Measurements from ENCODE around the gene ITGAX.

Gene ITGAX

GRCh38 chr16:31395647-31396046 lies 40.7 kb downstream of the ITGAX start:
- no peak overlapping the region for H3K4me3 ChIP-seq (ENCODE audit: insufficient read depth, low read depth, low read length, poor library complexity, severe bottlenecking)
- H3K27me3 ChIP-seq (replicated peaks; ENCODE audit: control insufficient read depth, insufficient read depth, low read length, poor library complexity, severe bottlenecking), result no peaks in the 10 kb centered on the region
- H3K9me3 ChIP-seq (ENCODE audit: control insufficient read depth, low read length), result no peaks in the 10 kb centered on the region
- no peak for DNase-seq
- no peaks in the 10 kb centered on the region for H3K36me3 ChIP-seq (ENCODE audit: control insufficient read depth, insufficient read depth, low read length)
- H3K4me1 ChIP-seq (ENCODE audit: control insufficient read depth, insufficient read depth, low read length, poor library complexity, severe bottlenecking), result no peaks in the 10 kb centered on the region
- no peak overlapping the region for H3K27ac ChIP-seq (ENCODE audit: insufficient read depth, low read length, poor library complexity, severe bottlenecking)

- Histone ChIP-seq H3K4me3 (ENCODE audit: insufficient read depth, low read depth, low read length, poor library complexity, severe bottlenecking) (no peak overlapping the region), H3K27me3 (replicated peaks; ENCODE audit: control insufficient read depth, insufficient read depth, low read length, poor library complexity, severe bottlenecking) (no peaks in the 10 kb centered on the region), H3K36me3 (ENCODE audit: control insufficient read depth, insufficient read depth, low read length) (no peaks in the 10 kb centered on the region), H3K9me3 (ENCODE audit: control insufficient read depth, low read length) (no peaks in the 10 kb centered on the region), H3K4me1 (ENCODE audit: control insufficient read depth, insufficient read depth, low read length, poor library complexity, severe bottlenecking) (no peaks in the 10 kb centered on the region), H3K27ac (ENCODE audit: insufficient read depth, low read length, poor library complexity, severe bottlenecking) (no peak overlapping the region)
- no peak for DNase-seq
Observed at GRCh38 chr16:31397096-31397660, 42.2 kb downstream of the ITGAX start.

- no peaks in the 10 kb centered on the region for H3K4me1 ChIP-seq (ENCODE audit: control insufficient read depth, insufficient read depth, low read length, poor library complexity, severe bottlenecking)
Observed at GRCh38 chr16:31397701-31398100, 42.7 kb downstream of the ITGAX start.

DNA sequence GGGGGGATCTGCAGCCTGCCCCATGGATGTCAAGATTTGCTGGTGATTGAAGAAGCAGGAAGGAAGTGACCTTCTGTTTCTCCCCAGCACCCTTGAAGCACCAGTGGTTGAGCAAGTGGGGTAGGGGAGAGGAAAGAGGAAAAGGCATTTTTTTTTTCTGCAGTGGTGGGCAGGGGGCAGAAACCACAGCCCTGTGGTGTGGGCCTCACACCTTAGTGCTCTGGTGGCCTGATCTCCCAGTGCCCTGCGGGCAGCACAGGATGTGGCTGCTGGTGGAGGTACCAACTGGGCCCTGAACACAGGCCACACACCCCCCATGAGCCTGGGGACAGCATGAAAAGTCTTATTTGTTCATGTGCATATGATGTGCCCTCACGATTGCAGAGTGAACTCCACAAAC lies 45.2 kb downstream of the ITGAX start:
- no peak for DNase-seq
- no peaks in the 10 kb centered on the region for H3K9me3 ChIP-seq (ENCODE audit: control insufficient read depth, low read length)
- H3K36me3 ChIP-seq (ENCODE audit: control insufficient read depth, insufficient read depth, low read length), result no peaks in the 10 kb centered on the region
- no peak overlapping the region for H3K27ac ChIP-seq (ENCODE audit: insufficient read depth, low read length, poor library complexity, severe bottlenecking)
- no peaks in the 10 kb centered on the region for H3K4me1 ChIP-seq (ENCODE audit: control insufficient read depth, insufficient read depth, low read length, poor library complexity, severe bottlenecking)
- H3K4me3 ChIP-seq (ENCODE audit: insufficient read depth, low read depth, low read length, poor library complexity, severe bottlenecking), result no peak overlapping the region
- H3K27me3 ChIP-seq (replicated peaks; ENCODE audit: control insufficient read depth, insufficient read depth, low read length, poor library complexity, severe bottlenecking), result no peaks in the 10 kb centered on the region

More at GRCh38 chr16:31397701-31398100, 42.7 kb downstream of the ITGAX start:
- H3K9me3 ChIP-seq (ENCODE audit: control insufficient read depth, low read length), result no peaks in the 10 kb centered on the region
- no peak overlapping the region for H3K4me3 ChIP-seq (ENCODE audit: insufficient read depth, low read depth, low read length, poor library complexity, severe bottlenecking)
- no peak overlapping the region for H3K27ac ChIP-seq (ENCODE audit: insufficient read depth, low read length, poor library complexity, severe bottlenecking)
- DNase-seq, result no peak
- no peaks in the 10 kb centered on the region for H3K36me3 ChIP-seq (ENCODE audit: control insufficient read depth, insufficient read depth, low read length)
- H3K27me3 ChIP-seq (replicated peaks; ENCODE audit: control insufficient read depth, insufficient read depth, low read length, poor library complexity, severe bottlenecking), result no peaks in the 10 kb centered on the region

DNA sequence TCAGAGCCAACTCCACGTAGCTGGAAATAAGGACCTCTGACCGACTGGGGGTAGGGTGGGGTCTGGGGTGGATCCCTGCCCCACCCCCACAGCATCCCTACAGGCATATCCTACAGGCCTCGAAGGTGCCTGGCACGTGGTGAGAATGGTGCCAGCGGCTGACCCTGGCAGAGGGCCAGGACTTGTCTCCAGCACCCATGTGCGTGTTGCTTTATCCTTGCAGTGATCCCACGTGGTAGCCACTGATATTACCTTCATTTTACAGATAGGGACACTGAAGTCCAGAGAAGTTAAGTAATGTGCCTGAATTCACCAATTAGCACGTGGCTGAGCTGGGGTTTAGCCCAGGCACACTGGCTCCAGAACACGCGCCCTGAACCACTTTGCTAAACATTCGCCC lies 46.5 kb downstream of the ITGAX start:
- DNase-seq, result no peak
- Histone ChIP-seq H3K4me1 (ENCODE audit: control insufficient read depth, insufficient read depth, low read length, poor library complexity, severe bottlenecking) (no peaks in the 10 kb centered on the region), H3K36me3 (ENCODE audit: control insufficient read depth, insufficient read depth, low read length) (no peaks in the 10 kb centered on the region), H3K9me3 (ENCODE audit: control insufficient read depth, low read length) (no peaks in the 10 kb centered on the region), H3K27ac (ENCODE audit: insufficient read depth, low read length, poor library complexity, severe bottlenecking) (no peak overlapping the region), H3K4me3 (ENCODE audit: insufficient read depth, low read depth, low read length, poor library complexity, severe bottlenecking) (no peak overlapping the region), H3K27me3 (replicated peaks; ENCODE audit: control insufficient read depth, insufficient read depth, low read length, poor library complexity, severe bottlenecking) (no peaks in the 10 kb centered on the region)

DNA sequence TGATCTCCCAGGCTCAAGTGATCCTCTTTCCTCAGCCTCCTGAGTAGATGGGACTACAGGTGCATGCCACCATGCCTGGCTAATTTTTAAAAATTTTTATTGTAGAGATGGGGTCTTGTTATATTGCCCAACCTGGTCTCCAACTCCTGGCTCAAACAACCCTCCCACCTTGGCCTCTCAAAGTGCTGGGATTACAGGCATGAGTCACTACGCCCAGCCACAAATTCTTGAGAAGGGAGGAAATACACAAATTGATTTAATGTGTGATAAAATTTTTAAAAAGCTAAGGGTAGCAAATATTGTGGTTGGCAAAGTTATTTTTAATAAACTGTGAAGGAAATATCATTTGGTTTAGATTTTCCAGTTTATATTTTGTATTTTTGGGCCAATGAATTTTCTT lies 47.7 kb downstream of the ITGAX start:
- no peaks in the 10 kb centered on the region for H3K9me3 ChIP-seq (ENCODE audit: control insufficient read depth, low read length)
- no peaks in the 10 kb centered on the region for H3K4me1 ChIP-seq (ENCODE audit: control insufficient read depth, insufficient read depth, low read length, poor library complexity, severe bottlenecking)
- H3K36me3 ChIP-seq (ENCODE audit: control insufficient read depth, insufficient read depth, low read length), result no peaks in the 10 kb centered on the region
- H3K27me3 ChIP-seq (replicated peaks; ENCODE audit: control insufficient read depth, insufficient read depth, low read length, poor library complexity, severe bottlenecking), result no peaks in the 10 kb centered on the region
- no peak for DNase-seq
- no peak overlapping the region for H3K4me3 ChIP-seq (ENCODE audit: insufficient read depth, low read depth, low read length, poor library complexity, severe bottlenecking)
- no peak overlapping the region for H3K27ac ChIP-seq (ENCODE audit: insufficient read depth, low read length, poor library complexity, severe bottlenecking)

DNA sequence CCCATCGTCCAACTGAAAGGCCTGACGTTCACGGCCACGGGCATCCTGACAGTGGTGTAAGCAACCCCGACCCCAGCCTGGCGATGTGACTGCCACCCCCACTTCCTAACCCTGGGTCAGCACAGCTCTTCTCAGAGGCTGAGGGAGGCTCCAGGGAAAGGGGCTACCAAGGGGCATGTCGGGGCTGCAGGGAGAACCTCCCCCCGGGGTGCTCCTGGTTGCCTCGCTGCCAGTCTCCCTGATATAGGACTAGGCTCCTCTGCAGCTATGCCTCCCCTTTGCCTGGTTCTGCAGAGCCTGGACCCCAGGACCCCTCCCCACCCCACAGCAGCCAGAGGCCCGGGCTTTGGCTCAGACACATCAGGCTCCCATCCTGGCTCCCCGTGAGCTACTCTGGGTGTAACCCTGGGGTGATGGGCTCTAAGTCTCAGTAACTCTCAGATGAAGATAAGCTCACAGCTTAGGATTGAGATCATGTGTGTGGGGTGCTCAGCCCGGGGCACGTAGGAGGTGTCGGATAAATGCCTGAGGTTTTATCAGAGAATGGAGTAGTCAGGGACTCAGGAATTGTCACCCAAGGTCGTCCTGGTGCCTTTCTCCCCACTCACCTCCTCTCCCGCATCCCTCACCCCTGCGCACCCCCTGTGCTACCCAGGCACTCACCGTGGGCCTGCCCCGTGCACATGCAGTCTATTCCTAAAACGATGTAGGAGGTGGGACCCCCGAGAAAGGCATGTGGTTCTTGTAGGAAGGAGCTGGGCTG lies 48.8 kb downstream of the ITGAX start:
- Histone ChIP-seq H3K27ac (ENCODE audit: insufficient read depth, low read length, poor library complexity, severe bottlenecking) (no peak overlapping the region), H3K4me1 (ENCODE audit: control insufficient read depth, insufficient read depth, low read length, poor library complexity, severe bottlenecking) (no peaks in the 10 kb centered on the region), H3K27me3 (replicated peaks; ENCODE audit: control insufficient read depth, insufficient read depth, low read length, poor library complexity, severe bottlenecking) (no peaks in the 10 kb centered on the region), H3K4me3 (ENCODE audit: insufficient read depth, low read depth, low read length, poor library complexity, severe bottlenecking) (no peak overlapping the region), H3K36me3 (ENCODE audit: control insufficient read depth, insufficient read depth, low read length) (no peaks in the 10 kb centered on the region), H3K9me3 (ENCODE audit: control insufficient read depth, low read length) (no peaks in the 10 kb centered on the region)
- no peak for DNase-seq

DNA sequence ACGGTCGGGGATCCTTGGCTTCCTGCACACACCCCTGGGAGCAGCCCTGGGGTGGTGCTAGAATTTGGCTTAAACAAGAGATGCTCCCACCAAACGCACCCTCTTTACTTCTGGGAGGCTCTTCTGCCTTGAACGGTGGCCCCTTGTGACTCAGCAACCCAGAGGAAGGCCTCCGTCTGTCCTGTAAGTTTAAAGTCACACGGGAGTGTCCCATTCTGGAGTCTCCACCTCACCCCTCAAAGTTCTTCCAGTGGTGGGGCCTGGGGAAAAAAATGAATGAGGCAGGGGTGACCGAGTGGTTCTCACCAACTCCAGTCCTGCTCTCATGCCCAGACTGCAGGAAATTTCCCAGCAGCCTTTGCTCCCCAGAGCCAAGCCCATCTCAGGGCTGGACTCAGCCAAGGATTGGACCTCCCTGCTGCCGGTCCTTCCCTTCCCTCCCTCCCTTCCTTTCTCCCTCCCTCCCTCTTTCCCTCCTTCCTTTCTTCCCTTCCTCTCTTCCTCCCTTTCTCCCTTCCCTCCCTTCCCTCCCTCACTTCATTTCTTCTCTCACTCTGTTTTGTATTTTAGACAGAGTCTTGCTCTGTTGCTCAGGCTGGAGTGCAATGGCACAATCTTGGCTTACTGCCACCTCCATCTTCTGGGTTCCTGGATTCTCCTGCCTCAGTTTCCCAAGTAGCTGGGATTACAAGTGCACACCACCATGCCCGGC lies 49.5 kb downstream of the ITGAX start:
- no peaks in the 10 kb centered on the region for H3K36me3 ChIP-seq (ENCODE audit: control insufficient read depth, insufficient read depth, low read length)
- DNase-seq, result no peak
- H3K9me3 ChIP-seq (ENCODE audit: control insufficient read depth, low read length), result no peaks in the 10 kb centered on the region
- no peaks in the 10 kb centered on the region for H3K27me3 ChIP-seq (replicated peaks; ENCODE audit: control insufficient read depth, insufficient read depth, low read length, poor library complexity, severe bottlenecking)
- H3K27ac ChIP-seq (ENCODE audit: insufficient read depth, low read length, poor library complexity, severe bottlenecking), result no peak overlapping the region
- H3K4me1 ChIP-seq (ENCODE audit: control insufficient read depth, insufficient read depth, low read length, poor library complexity, severe bottlenecking), result no peaks in the 10 kb centered on the region
- no peak overlapping the region for H3K4me3 ChIP-seq (ENCODE audit: insufficient read depth, low read depth, low read length, poor library complexity, severe bottlenecking)

- no peak for DNase-seq
- H3K27ac ChIP-seq (ENCODE audit: insufficient read depth, low read length, poor library complexity, severe bottlenecking), result no peak overlapping the region
- no peak overlapping the region for H3K4me3 ChIP-seq (ENCODE audit: insufficient read depth, low read depth, low read length, poor library complexity, severe bottlenecking)
- H3K36me3 ChIP-seq (ENCODE audit: control insufficient read depth, insufficient read depth, low read length), result no peaks in the 10 kb centered on the region
- H3K9me3 ChIP-seq (ENCODE audit: control insufficient read depth, low read length), result no peaks in the 10 kb centered on the region
- no peaks in the 10 kb centered on the region for H3K4me1 ChIP-seq (ENCODE audit: control insufficient read depth, insufficient read depth, low read length, poor library complexity, severe bottlenecking)
- H3K27me3 ChIP-seq (replicated peaks; ENCODE audit: control insufficient read depth, insufficient read depth, low read length, poor library complexity, severe bottlenecking), result no peaks in the 10 kb centered on the region
Observed at GRCh38 chr16:31407406-31407805, 52.4 kb downstream of the ITGAX start.

GRCh38 chr16:31409433-31409832 lies 54.5 kb downstream of the ITGAX start:
- no peak for DNase-seq
- Histone ChIP-seq H3K27me3 (replicated peaks; ENCODE audit: control insufficient read depth, insufficient read depth, low read length, poor library complexity, severe bottlenecking) (no peaks in the 10 kb centered on the region), H3K4me1 (ENCODE audit: control insufficient read depth, insufficient read depth, low read length, poor library complexity, severe bottlenecking) (no peaks in the 10 kb centered on the region), H3K4me3 (ENCODE audit: insufficient read depth, low read depth, low read length, poor library complexity, severe bottlenecking) (no peak overlapping the region), H3K36me3 (ENCODE audit: control insufficient read depth, insufficient read depth, low read length) (no peaks in the 10 kb centered on the region), H3K27ac (ENCODE audit: insufficient read depth, low read length, poor library complexity, severe bottlenecking) (no peak overlapping the region), H3K9me3 (ENCODE audit: control insufficient read depth, low read length) (no peaks in the 10 kb centered on the region)

Measured in effector memory CD4-positive, alpha-beta T cell (primary cell).